ENCODE data around the gene PNPO. TPM values are rescaled to one million over a fixed set of nuclear protein-coding genes. Genes with fewer than 3 reads are reported as not detected.

The PNPO gene
- total RNA-seq, 2 experiments from 2014 or later = 14.7 to 33.8 TPM

DNA sequence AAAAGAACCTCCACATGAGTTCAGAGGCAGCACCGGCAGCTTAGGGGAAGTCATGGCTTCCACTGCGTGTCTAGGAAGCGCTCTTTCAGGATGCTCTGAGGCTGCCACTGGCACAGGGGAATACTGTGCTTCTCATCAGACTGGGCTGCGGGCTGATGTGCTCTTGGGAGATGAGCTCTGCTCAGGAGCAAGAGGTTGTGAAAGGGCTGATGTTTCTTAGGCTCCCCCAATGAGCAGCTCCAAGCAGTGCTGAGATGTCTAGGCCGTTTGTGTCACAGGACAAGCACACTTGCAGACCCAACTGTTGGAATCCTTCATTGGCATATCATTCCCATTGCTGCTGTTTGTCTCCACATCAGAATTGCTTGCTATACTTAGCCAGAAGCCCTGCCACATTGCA lies 41.7 kb upstream of the PNPO start:
- H2AFZ ChIP-seq (ENCODE audit: low read length) = no peak overlapping the region
- H4K20me1 ChIP-seq (ENCODE audit: insufficient read depth, low read length) = no peaks in the 10 kb centered on the region
- H3K9me3 ChIP-seq (ENCODE audit: low read length) = no peaks in the 10 kb centered on the region
- no peaks in the 10 kb centered on the region for H3K9me2 ChIP-seq (ENCODE audit: insufficient read depth, low read length)
- no peak for DNase-seq (ENCODE audit: low spot score)
- intact Hi-C loops (cut with micrococcal nuclease; ENCODE audit: unreplicated experiment) = loop anchor here (5.0 kb wide), 1 partner anchor 118 kb away; no protein-coding TSS in a partner anchor
- CTCF ChIA-PET (ENCODE audit: unreplicated experiment) = no interaction called here
- H3K27ac ChIP-seq (ENCODE audit: low read depth, low read length, poor library complexity, severe bottlenecking) = no peak overlapping the region
- peaks cover 30% of the 10 kb centered on the region for H3K79me2 ChIP-seq (ENCODE audit: insufficient read depth, low read depth, low read length)
- peaks cover 15% of the 10 kb centered on the region for H3K4me1 ChIP-seq (ENCODE audit: insufficient read depth, low read length, poor library complexity, severe bottlenecking)
- no peak overlapping the region for H3K4me3 ChIP-seq (ENCODE audit: low read depth, low read length, poor library complexity, severe bottlenecking)
- no peak overlapping the region for H3K4me2 ChIP-seq (ENCODE audit: low read length)
- POLR2A ChIA-PET = no interaction called here
- peaks cover 27% of the 10 kb centered on the region; the same call in 1 of the 2 replicates for H3K36me3 ChIP-seq (ENCODE audit: insufficient read depth, low read length)
- no TSS peak for BruUV-seq (replicated peaks)
- TF ChIP-seq, protein P1, sequence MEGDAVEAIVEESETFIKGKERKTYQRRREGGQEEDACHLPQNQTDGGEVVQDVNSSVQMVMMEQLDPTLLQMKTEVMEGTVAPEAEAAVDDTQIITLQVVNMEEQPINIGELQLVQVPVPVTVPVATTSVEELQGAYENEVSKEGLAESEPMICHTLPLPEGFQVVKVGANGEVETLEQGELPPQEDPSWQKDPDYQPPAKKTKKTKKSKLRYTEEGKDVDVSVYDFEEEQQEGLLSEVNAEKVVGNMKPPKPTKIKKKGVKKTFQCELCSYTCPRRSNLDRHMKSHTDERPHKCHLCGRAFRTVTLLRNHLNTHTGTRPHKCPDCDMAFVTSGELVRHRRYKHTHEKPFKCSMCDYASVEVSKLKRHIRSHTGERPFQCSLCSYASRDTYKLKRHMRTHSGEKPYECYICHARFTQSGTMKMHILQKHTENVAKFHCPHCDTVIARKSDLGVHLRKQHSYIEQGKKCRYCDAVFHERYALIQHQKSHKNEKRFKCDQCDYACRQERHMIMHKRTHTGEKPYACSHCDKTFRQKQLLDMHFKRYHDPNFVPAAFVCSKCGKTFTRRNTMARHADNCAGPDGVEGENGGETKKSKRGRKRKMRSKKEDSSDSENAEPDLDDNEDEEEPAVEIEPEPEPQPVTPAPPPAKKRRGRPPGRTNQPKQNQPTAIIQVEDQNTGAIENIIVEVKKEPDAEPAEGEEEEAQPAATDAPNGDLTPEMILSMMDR (conservative IDR thresholded peaks at IDR 0.05; ENCODE audit: low read length) = no peak
- TF ChIP-seq EZH2phosphoT487 (IDR thresholded peaks at IDR 0.05; ENCODE audit: borderline replicate concordance, low read depth, low read length) = no peak

- Histone ChIP-seq H3K36me3 (ENCODE audit: insufficient read depth, low read length) (peaks cover 35% of the 10 kb centered on the region; the same call in 1 of the 2 replicates), H3K4me3 (ENCODE audit: low read depth, low read length, poor library complexity, severe bottlenecking) (no peak overlapping the region), H3K4me1 (ENCODE audit: insufficient read depth, low read length, poor library complexity, severe bottlenecking) (peaks cover 12% of the 10 kb centered on the region), H3K79me2 (ENCODE audit: insufficient read depth, low read depth, low read length) (peaks cover 23% of the 10 kb centered on the region), H3K4me2 (ENCODE audit: low read length) (no peak overlapping the region), H2AFZ (ENCODE audit: low read length) (no peak overlapping the region), H3K27ac (ENCODE audit: low read depth, low read length, poor library complexity, severe bottlenecking) (no peak overlapping the region), H4K20me1 (ENCODE audit: insufficient read depth, low read length) (no peaks in the 10 kb centered on the region), H3K9me3 (ENCODE audit: low read length) (no peaks in the 10 kb centered on the region), H3K9me2 (ENCODE audit: insufficient read depth, low read length) (no peaks in the 10 kb centered on the region)
- ChIA-PET CTCF (ENCODE audit: unreplicated experiment) (no interaction called here), POLR2A (no interaction called here)
- TF ChIP-seq EZH2phosphoT487 (IDR thresholded peaks at IDR 0.05; ENCODE audit: borderline replicate concordance, low read depth, low read length) = no peak
- TF ChIP-seq, protein P1 (conservative IDR thresholded peaks at IDR 0.05; ENCODE audit: low read length) = no peak
- intact Hi-C loops (cut with micrococcal nuclease; ENCODE audit: unreplicated experiment) = no loop called here
- DNase-seq (ENCODE audit: low spot score) = no peak
- BruUV-seq (replicated peaks) = no TSS peak
These were observed 39.9 kb upstream of the PNPO start for GRCh38 chr17:47901423-47901822.

- Histone ChIP-seq H2AFZ (ENCODE audit: low read length) (no peak overlapping the region), H3K4me3 (ENCODE audit: low read depth, low read length, poor library complexity, severe bottlenecking) (no peak overlapping the region), H3K36me3 (ENCODE audit: insufficient read depth, low read length) (peaks cover 35% of the 10 kb centered on the region; the same call in 1 of the 2 replicates), H3K9me3 (ENCODE audit: low read length) (no peaks in the 10 kb centered on the region), H3K4me2 (ENCODE audit: low read length) (no peak overlapping the region), H3K79me2 (ENCODE audit: insufficient read depth, low read depth, low read length) (peaks cover 16% of the 10 kb centered on the region), H3K9me2 (ENCODE audit: insufficient read depth, low read length) (no peaks in the 10 kb centered on the region), H3K4me1 (ENCODE audit: insufficient read depth, low read length, poor library complexity, severe bottlenecking) (peaks cover 9% of the 10 kb centered on the region), H4K20me1 (ENCODE audit: insufficient read depth, low read length) (no peaks in the 10 kb centered on the region), H3K27ac (ENCODE audit: low read depth, low read length, poor library complexity, severe bottlenecking) (no peak overlapping the region)
- BruUV-seq (replicated peaks) = no TSS peak
- DNase-seq (ENCODE audit: low spot score) = no peak
- ChIA-PET CTCF (ENCODE audit: unreplicated experiment) (no interaction called here), POLR2A (no interaction called here)
- intact Hi-C loops (cut with micrococcal nuclease; ENCODE audit: unreplicated experiment) = no loop called here
- TF ChIP-seq, protein P1 (conservative IDR thresholded peaks at IDR 0.05; ENCODE audit: low read length) = no peak
- no peak for TF ChIP-seq EZH2phosphoT487 (IDR thresholded peaks at IDR 0.05; ENCODE audit: borderline replicate concordance, low read depth, low read length)
These were observed 39.2 kb upstream of the PNPO start for GRCh38 chr17:47902039-47902744.

Data from OCI-LY7 (cell line).